Astrocyte of the spinal cord (primary cell): Measurements from ENCODE around the gene POFUT2.
A peak's percentile ranks its signal among the peaks of the same experiment; 100 is the strongest.

ENCODE experiments used
- DNase-seq: peaks from one replicate; pipeline ENCODE4 v3.0.0; 2011; ENCODE audit warnings: low read depth, low spot score
- H3K4me3 ChIP-seq: 2 replicates; pipeline ENCODE4 v1.5.1; 2011; ENCODE audit warnings: low read depth, mild to moderate bottlenecking, low read length, moderate library complexity
- in situ Hi-C: cut with HindIII; loops from 2 replicates; pipeline ENCODE4 v1.10.0; 2017; ENCODE audit warnings: low sequenced_read_pairs
- TF ChIP-seq, protein P1 (sequence below): IDR thresholded peaks from 2 replicates; pipeline ENCODE4 v1.5.1; 2012; ENCODE audit warnings: low read depth, mild to moderate bottlenecking, low read length, inconsistent platforms

Gene POFUT2

DNA sequence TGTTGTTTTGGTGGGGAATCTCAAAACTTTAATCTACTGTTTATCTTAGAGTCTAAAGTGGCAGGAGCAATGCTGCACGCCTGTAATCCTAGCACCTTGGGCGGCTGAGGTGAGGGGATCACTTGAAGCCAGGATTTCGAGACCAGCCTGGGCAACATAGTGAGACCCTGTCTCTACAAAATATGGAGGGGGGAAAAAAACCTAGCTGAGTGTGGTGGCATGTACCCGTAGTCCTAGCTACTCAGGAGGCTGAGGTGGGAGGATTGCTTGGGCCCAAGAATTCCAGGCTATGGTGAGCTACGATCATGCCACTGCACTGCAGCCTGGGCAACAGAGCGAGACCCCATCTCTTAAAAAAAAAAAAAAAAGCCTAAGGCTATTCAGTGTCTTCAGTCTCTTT is 38.1 kb downstream of the POFUT2 start:
- in situ Hi-C loops, result no loop called here
- TF ChIP-seq, protein P1, sequence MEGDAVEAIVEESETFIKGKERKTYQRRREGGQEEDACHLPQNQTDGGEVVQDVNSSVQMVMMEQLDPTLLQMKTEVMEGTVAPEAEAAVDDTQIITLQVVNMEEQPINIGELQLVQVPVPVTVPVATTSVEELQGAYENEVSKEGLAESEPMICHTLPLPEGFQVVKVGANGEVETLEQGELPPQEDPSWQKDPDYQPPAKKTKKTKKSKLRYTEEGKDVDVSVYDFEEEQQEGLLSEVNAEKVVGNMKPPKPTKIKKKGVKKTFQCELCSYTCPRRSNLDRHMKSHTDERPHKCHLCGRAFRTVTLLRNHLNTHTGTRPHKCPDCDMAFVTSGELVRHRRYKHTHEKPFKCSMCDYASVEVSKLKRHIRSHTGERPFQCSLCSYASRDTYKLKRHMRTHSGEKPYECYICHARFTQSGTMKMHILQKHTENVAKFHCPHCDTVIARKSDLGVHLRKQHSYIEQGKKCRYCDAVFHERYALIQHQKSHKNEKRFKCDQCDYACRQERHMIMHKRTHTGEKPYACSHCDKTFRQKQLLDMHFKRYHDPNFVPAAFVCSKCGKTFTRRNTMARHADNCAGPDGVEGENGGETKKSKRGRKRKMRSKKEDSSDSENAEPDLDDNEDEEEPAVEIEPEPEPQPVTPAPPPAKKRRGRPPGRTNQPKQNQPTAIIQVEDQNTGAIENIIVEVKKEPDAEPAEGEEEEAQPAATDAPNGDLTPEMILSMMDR, result no peak
- no peak for DNase-seq

DNA sequence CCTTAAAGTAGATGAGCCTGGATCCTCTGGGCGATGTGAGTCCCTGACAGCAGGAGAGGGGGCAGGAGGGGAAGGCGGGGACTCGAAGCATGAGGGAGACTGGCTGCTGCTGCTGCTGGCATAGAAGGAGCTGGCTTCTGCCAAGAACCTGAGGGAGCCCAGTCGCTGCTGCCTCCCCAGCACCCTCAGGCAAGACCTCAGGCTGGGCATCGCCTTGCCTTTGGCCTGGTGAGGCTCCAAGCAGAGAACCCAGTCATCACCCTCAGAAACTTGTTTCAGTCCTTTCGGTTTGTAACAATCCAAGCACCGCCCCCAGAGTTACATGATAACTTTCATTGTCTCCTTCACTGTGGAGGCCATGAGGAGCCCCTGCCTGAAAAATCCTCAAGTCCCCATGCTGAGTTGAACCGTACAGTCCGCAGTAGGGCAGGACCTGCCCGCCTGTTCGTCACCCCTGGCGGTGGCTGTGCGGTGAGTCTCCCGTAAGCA is 38.8 kb downstream of the POFUT2 start:
- H3K4me3 ChIP-seq, result peak overlapping the region; percentile 15
- peak; percentile 16 for DNase-seq
- in situ Hi-C loops, result no loop called here
- TF ChIP-seq, protein P1, result no peak

More for the DNA sequence above, 38.1 kb downstream of the POFUT2 start:
- H3K4me3 ChIP-seq, result no peak overlapping the region

DNA sequence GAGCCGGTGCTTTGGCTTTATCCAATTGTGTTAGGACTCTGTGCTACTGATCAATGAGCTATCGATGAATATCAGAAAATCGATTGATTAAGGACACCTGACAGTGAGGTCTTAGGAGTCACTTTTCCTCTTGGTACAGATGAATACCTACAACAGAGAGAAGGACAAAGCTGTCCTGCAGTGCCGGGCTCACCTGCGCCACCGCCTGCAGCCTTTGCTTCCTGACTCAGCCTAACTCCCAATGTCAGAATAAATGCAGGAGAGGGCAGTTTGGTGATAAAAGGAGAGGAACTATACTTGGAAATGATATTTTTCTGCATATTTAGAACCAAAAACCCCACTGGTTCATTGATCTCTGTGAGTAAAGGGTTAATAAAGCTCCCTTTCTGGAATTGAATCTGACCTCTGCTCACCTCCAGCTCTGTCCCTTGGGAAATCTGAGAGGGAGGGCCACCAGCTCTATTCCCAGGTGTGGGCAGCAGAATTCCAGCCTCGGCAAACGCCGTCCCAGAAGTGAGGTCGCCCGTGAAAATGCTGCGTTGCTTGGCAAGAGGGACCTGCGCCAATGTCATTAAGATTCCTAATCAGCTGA is 39.3 kb downstream of the POFUT2 start:
- DNase-seq, result no peak
- in situ Hi-C loops, result no loop called here
- TF ChIP-seq, protein P1, result no peak
- peak overlapping the region; percentile 15 for H3K4me3 ChIP-seq

DNA sequence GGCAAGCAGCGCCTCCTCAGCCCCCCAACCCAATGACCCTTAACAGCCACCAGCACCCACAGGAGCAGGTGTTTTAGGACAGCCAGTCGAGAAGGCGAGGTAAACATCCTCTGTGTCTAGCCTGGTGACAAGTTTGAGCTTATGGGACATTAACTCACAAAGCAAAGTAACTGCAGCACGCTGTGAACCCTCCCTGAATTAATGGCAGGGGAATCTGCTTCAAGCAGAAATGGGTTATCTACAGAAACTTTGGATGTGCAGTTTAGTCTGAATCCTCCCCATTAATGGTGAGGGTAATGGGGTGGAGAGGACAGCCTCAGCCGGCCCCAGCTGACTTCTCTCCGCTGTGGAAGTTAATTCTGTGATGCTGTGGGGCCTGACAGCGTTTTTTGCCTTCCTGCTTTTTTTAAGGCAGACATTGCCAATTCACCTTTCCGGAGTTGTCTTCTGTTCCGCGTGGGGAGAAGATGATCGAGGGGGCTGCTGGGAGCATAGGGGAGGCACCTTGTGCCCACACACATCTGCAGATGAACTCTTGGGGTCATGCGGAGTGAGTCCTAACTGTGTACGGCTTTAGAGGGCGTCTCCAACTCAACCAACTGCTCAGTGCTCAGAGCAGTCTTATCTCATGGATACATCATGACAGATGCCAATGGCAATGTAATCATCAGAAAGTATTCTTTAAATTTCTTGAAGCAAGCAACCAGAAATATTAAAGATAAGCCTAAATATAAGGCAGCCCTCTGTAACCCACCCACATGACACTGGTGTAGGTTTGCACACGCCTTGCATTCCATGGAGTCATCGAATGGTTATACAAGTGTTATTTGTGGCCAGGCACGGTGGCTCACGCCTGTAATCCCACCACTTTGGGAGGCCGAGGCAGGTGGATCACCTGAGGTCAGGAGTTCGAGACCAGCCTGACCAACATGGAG is 41.0 kb downstream of the POFUT2 start:
- in situ Hi-C loops, result no loop called here
- TF ChIP-seq, protein P1, result no peak
- no peak for DNase-seq
- no peak overlapping the region for H3K4me3 ChIP-seq

DNA sequence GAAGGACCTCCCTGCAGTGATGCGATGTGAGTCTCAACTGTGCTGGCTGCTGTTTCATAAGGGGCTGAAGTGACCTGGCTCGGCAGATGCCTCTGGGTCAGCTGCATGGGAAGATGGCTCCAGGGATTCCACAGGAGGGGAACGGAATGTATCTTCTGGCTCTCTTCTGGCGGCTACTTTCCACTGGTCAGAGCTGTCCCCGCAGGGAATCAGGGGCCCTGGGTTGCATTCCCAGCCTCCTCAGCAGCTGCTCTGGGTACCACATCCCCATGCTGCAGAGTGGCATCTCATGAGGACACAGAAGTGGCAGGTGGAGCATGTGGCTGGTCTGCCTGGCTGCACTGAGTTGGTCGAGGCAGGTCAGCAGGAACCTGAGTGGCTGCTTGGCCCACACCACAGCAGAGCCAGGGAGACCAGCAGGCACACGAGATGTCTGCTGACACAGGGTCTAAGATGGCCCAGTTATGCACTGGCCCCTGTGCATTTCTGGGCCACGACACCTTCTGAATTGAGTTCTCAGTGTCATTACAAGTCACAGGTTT is 42.8 kb downstream of the POFUT2 start:
- no peak overlapping the region for H3K4me3 ChIP-seq
- in situ Hi-C loops, result no loop called here
- TF ChIP-seq, protein P1, result no peak
- no peak for DNase-seq

DNA sequence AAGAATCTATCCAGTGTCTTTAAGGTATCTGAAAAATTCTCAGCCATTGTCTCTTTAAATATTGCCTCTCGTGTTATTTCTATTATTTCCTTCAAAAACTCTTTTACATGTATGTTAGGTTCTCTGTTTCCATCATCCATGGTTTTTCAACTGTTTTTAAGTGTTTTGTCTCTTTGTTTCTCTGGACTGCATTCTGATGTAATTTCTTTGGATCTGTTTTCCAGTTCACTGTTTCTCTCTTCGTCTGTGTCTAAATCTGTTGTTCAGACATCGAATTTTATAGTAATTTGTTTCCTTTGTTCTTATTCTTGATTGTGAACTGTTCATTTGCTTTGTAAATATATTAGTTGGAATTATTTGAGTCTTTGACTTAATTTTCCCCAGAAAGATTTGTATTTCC is 44.1 kb downstream of the POFUT2 start:
- no peak for DNase-seq
- TF ChIP-seq, protein P1, result no peak
- H3K4me3 ChIP-seq, result no peak overlapping the region
- in situ Hi-C loops, result no loop called here
